Neutrophil (primary cell): ENCODE results near the gene GFRAL.

Experiments used
- H3K27ac ChIP-seq: fragments of 200-600 bp; sonication (generic); 2 replicates; pipeline ENCODE4 v1.5.1; 2016; ENCODE audit warnings: mild to moderate bottlenecking, moderate library complexity
- H3K27me3 ChIP-seq: fragments of 200-600 bp; sonication (generic); 2 replicates; pipeline ENCODE4 v1.6.0; 2016; ENCODE audit warnings: mild to moderate bottlenecking
- H3K36me3 ChIP-seq: fragments of 200-600 bp; sonication (generic); 2 replicates; pipeline ENCODE4 v1.5.1; 2017
- H3K4me1 ChIP-seq, 2 experiments: fragments of 200-600 bp in 1 of 2; sonication (generic) in 1 of 2; 1 replicate in 1 of 2; 2 replicates in 1 of 2; pipeline versions ENCODE4 v1.5.1 to v1.6.1; 2013 to 2016; ENCODE audit warnings: low read depth in 1 of 2, low read length in 1 of 2, mild to moderate bottlenecking in 1 of 2, moderate library complexity in 1 of 2; ENCODE audit not compliant: control insufficient read depth in 1 of 2, insufficient read depth in 1 of 2
- H3K4me3 ChIP-seq, 2 experiments: fragments of 200-600 bp in 1 of 2; sonication (generic) in 1 of 2; 1 replicate in 1 of 2; 2 replicates in 1 of 2; pipeline ENCODE4 v1.5.1; 2013 to 2016; ENCODE audit warnings: low read depth in 1 of 2, low read length in 1 of 2, mild to moderate bottlenecking in 1 of 2, moderate library complexity in 1 of 2
- H3K9me3 ChIP-seq: fragments of 200-600 bp; sonication (generic); 2 replicates; pipeline ENCODE4 v1.5.1; 2016
- CTCF ChIP-seq: fragments of 200-600 bp; sonication (generic); IDR thresholded peaks from 2 replicates; pipeline ENCODE4 v1.5.1; 2016; ENCODE audit warnings: antibody characterized with exemption

GFRAL gene

DNA sequence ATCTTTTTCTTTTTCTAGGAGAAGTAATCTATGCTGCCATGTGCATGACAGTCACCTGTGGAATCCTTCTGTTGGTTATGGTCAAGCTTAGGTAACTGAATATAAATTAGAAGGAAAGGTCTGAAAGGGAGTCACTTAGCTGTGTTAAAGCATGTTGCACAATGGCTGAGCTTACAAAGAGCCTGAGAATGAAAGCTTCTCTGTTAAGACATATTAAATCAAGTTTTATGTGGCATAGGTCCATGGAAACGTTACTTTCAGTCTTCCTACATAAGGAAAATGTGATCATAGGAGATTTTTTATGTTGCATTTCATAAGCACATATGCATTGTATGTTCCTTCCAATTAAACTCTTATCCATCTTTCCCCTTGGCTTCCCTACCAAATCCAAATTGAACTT lies 72.1 kb downstream of the GFRAL start:
- no peaks in the 10 kb centered on the region for H3K4me1 ChIP-seq
- H3K27me3 ChIP-seq = no peaks in the 10 kb centered on the region
- no peaks in the 10 kb centered on the region for H3K36me3 ChIP-seq
- no peak overlapping the region for H3K27ac ChIP-seq
- no peak for TF ChIP-seq CTCF
- H3K4me3 ChIP-seq = no peak overlapping the region
- H3K9me3 ChIP-seq = no peaks in the 10 kb centered on the region

DNA sequence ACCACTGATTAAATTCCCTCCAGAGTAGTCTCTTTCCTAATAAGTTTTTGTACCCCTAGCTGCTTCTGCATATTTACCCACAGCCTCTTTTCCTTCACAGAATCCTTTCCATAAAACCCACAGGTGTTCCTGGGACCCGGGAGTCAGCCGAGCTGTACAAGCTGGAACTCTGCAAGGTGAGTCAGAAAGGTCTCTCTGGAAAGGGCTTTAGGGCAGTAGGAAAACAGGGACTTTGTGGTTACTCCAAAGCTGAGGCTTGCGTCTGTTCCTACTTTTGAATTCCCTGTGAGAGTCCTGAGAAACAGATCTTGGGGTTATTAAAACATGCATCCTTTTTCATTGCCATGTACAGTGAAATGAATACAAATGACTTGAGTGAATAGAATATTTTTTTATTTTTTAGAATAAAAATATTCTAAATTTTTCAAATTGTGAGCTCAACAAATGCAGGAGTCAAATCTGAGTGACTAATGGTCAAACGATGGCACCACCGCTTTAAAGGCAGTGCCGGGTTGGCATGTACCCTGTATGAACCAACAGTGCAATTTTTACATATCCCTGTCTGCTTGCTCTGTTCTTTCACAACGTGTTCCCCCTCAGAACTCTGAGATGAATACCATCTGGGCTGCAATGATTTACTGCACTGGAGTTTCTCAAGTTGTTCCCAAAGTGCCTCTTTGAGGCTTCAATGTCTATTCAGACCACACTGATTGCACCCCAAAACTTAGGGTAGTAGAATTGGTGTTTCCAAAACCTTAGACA lies 78.4 kb downstream of the GFRAL start:
- no peak for TF ChIP-seq CTCF

DNA sequence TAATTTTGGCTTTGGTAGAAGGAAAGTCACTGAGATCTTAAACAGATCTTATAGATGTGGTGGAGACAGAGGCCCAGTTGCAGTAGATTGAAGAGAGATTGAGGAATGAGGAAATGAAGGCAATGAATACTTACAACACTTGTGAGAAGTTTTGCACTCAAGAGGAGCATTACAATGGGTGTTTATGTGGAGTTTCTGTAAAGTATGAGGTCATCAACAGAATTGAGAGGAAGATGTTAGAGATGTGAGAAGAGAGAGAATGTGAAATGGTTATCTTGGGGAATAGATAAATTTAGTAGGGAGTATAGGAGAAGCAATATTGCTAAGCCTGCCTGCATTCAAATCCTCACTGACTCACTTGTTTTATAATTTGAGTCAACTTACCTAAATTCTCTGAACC lies 83.4 kb downstream of the GFRAL start:
- no peaks in the 10 kb centered on the region for H3K4me1 ChIP-seq
- H3K4me3 ChIP-seq = no peak overlapping the region
- H3K36me3 ChIP-seq = no peaks in the 10 kb centered on the region
- no peak for TF ChIP-seq CTCF
- H3K27ac ChIP-seq = no peak overlapping the region
- no peaks in the 10 kb centered on the region for H3K27me3 ChIP-seq
- H3K9me3 ChIP-seq = no peaks in the 10 kb centered on the region

More for the DNA sequence above, 78.4 kb downstream of the GFRAL start:
- Histone ChIP-seq H3K4me3 (no peak overlapping the region), H3K4me1 (no peaks in the 10 kb centered on the region), H3K36me3 (no peaks in the 10 kb centered on the region), H3K27ac (no peak overlapping the region), H3K27me3 (no peaks in the 10 kb centered on the region), H3K9me3 (no peaks in the 10 kb centered on the region)

- Histone ChIP-seq H3K9me3 (no peaks in the 10 kb centered on the region), H3K27me3 (no peaks in the 10 kb centered on the region), H3K4me3 (no peak overlapping the region), H3K4me1 (no peaks in the 10 kb centered on the region), H3K27ac (no peak overlapping the region), H3K36me3 (no peaks in the 10 kb centered on the region)
- TF ChIP-seq CTCF = no peak
Measured at GRCh38 chr6:55423933-55424332, 96.7 kb downstream of the GFRAL start.

DNA sequence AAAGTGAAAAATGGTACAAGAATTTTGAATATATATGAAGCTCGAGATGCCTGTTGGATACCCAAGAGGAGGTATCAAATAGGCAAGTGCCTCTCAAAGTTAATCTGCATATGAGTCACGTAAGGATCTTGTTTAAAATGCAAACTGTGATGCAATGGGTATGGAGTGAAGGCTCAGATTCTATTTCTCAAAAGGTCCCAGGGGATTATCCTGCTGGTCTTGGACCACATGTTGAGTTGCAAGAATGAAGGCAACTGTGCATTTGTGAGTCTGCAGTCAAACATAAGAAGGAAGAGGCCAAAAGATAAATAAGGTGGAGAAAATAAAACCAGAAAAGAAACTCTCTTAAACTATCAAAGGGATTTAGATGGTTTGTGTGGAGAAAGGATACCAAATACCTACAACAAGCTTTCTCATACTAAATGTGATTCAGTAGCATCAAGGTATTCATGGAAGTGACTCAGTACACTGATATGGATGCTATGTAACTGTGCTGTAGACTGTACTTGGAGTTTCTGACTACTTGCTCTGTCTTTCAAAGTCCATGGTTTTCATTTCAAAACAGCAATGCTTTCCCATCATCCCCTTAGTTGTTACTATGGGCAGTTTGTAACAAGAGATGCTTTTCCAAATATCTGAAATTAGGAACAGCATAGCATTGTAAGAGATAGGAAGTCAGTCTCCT lies 106.3 kb downstream of the GFRAL start:
- no peaks in the 10 kb centered on the region for H3K9me3 ChIP-seq
- no peak overlapping the region for H3K4me3 ChIP-seq
- no peaks in the 10 kb centered on the region for H3K4me1 ChIP-seq
- no peak overlapping the region for H3K27ac ChIP-seq
- no peak for TF ChIP-seq CTCF
- H3K36me3 ChIP-seq = no peaks in the 10 kb centered on the region
- H3K27me3 ChIP-seq = no peaks in the 10 kb centered on the region
